ENCODE results near the gene ZFHX3.
A peak's percentile ranks its signal among the peaks of the same experiment; 100 is the strongest.

ZFHX3 gene

GRCh38 chr16:72969812-72970211 is 78.1 kb downstream of the ZFHX3 start:
- H3K4me3 ChIP-seq (ENCODE audit: control insufficient read depth, low read depth, low read length), result no peak overlapping the region
- TF ChIP-seq CTCF (conservative IDR thresholded peaks at IDR 0.05; ENCODE audit: control insufficient read depth, insufficient read depth, low read depth, low read length), result no peak
- DNase-seq (ENCODE audit: low read depth), result no peak

- DNase-seq (ENCODE audit: low read depth), result no peak
- no peak for TF ChIP-seq CTCF (conservative IDR thresholded peaks at IDR 0.05; ENCODE audit: control insufficient read depth, insufficient read depth, low read depth, low read length)
- no peak overlapping the region for H3K4me3 ChIP-seq (ENCODE audit: control insufficient read depth, low read depth, low read length)
These were observed 78.8 kb downstream of the ZFHX3 start for GRCh38 chr16:72969146-72969545.

GRCh38 chr16:72967941-72968340 is 80.0 kb downstream of the ZFHX3 start:
- DNase-seq (ENCODE audit: low read depth), result no peak
- H3K4me3 ChIP-seq (ENCODE audit: control insufficient read depth, low read depth, low read length), result no peak overlapping the region
- TF ChIP-seq CTCF (conservative IDR thresholded peaks at IDR 0.05; ENCODE audit: control insufficient read depth, insufficient read depth, low read depth, low read length), result no peak

- peak; percentile 18 for DNase-seq (ENCODE audit: low read depth)
- TF ChIP-seq CTCF (conservative IDR thresholded peaks at IDR 0.05; ENCODE audit: control insufficient read depth, insufficient read depth, low read depth, low read length), result no peak
- no peak overlapping the region for H3K4me3 ChIP-seq (ENCODE audit: control insufficient read depth, low read depth, low read length)
These were observed 84.2 kb downstream of the ZFHX3 start for GRCh38 chr16:72963533-72964315.

- no peak for TF ChIP-seq CTCF (conservative IDR thresholded peaks at IDR 0.05; ENCODE audit: control insufficient read depth, insufficient read depth, low read depth, low read length)
- no peak overlapping the region for H3K4me3 ChIP-seq (ENCODE audit: control insufficient read depth, low read depth, low read length)
- no peak for DNase-seq (ENCODE audit: low read depth)
These were observed 85.6 kb downstream of the ZFHX3 start for GRCh38 chr16:72962347-72962746.

GRCh38 chr16:72961863-72962262 is 86.1 kb downstream of the ZFHX3 start:
- DNase-seq (ENCODE audit: low read depth), result no peak
- TF ChIP-seq CTCF (conservative IDR thresholded peaks at IDR 0.05; ENCODE audit: control insufficient read depth, insufficient read depth, low read depth, low read length), result no peak
- H3K4me3 ChIP-seq (ENCODE audit: control insufficient read depth, low read depth, low read length), result no peak overlapping the region
